PFSK-1 (cell line): ENCODE results near the gene PFDN5.

ENCODE experiments used
- FOXP2 ChIP-seq: optimal IDR thresholded peaks from 2 replicates; pipeline ENCODE3; 2011; ENCODE audit warnings: borderline replicate concordance, control low read depth, inconsistent platforms; ENCODE audit not compliant: insufficient read depth; ENCODE audit errors: extremely low read length, extremely low read depth
- POLR2AphosphoS5 ChIP-seq: IDR thresholded peaks from 2 replicates; pipeline ENCODE4 v1.6.1; 2012; ENCODE audit warnings: low read depth, mild to moderate bottlenecking, control low read depth, low read length, moderate library complexity
- REST ChIP-seq, 2 experiments: IDR thresholded peaks; 2 replicates each; pipeline versions ENCODE4 v1.6.1 to v1.8.0; 2011 to 2012; ENCODE audit warnings: low read depth in 2 of 2, low read length in 2 of 2, control low read depth in 1 of 2, inconsistent platforms in 1 of 2, mild to moderate bottlenecking in 1 of 2, moderate library complexity in 1 of 2; ENCODE audit not compliant: insufficient read depth in 1 of 2
- SIN3A ChIP-seq: IDR thresholded peaks from 2 replicates; pipeline ENCODE4 v1.6.1; 2012; ENCODE audit warnings: mild to moderate bottlenecking, low read length, moderate library complexity, borderline replicate concordance; ENCODE audit not compliant: insufficient read depth
- TAF1 ChIP-seq: IDR thresholded peaks from 2 replicates; pipeline ENCODE4 v1.6.1; 2012; ENCODE audit warnings: low read length, control low read depth, borderline replicate concordance; ENCODE audit not compliant: insufficient read depth

PFDN5 gene

GRCh38 chr12:53345486-53346188 is 50.3 kb downstream of the PFDN5 start:
- TF ChIP-seq POLR2AphosphoS5: peak; percentile 59; the same call in 1 of the 2 replicates
- peak; percentile 37; the same call in 1 of the 2 replicates for TF ChIP-seq TAF1
- TF ChIP-seq REST (IDR thresholded peaks at IDR 0.05; ENCODE audit: insufficient read depth in 1 of 2, low read depth in 2 of 2, low read length in 2 of 2): peak in 1 of 2 experiments; percentile 76; a peak in 1 of 4 replicates
- no peak for TF ChIP-seq SIN3A
- peak; percentile 71 for TF ChIP-seq FOXP2

- TF ChIP-seq TAF1 (no peak), SIN3A (no peak), REST (IDR thresholded peaks at IDR 0.05; ENCODE audit: insufficient read depth in 1 of 2, low read depth in 2 of 2, low read length in 2 of 2) (no peak), FOXP2 (no peak)
These were observed 51.1 kb downstream of the PFDN5 start for GRCh38 chr12:53346491-53346890.

DNA sequence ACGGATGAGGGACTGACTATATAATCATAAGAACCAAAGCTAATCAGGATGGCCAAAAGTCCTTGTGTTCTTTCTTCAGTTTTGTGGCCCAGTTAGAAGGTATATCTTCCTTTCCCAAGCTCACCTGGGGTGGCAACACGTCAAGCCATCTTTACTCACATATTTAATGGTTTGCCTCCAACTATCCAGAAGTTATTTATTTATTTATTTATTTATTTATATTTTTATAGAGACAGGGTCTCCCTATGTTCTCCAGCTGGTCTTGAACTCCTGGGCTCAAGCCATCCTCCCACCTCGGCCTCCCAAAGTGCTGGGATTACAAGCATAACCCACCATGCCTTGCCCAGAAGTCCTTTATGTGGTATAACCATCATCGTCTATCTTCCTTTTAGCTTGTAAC is 52.6 kb downstream of the PFDN5 start:
- no peak for TF ChIP-seq SIN3A
- TF ChIP-seq FOXP2: no peak
